ENCODE measurements around the gene IRF9. TPM values are rescaled to one million over a fixed set of nuclear protein-coding genes. Genes with fewer than 3 reads are reported as not detected.
A peak's percentile ranks its signal among the peaks of the same experiment; 100 is the strongest.

The IRF9 gene
- total and polyA plus RNA-seq, 2 of the 13 experiments (the other 11 are each of a cell fraction or from before 2014, with no cell fraction given) = 14.9 to 49.7 TPM

- TF ChIP-seq NRL (CRISPR knock-in tag; IDR thresholded peaks at IDR 0.05; ENCODE audit: borderline replicate concordance) = peak; percentile 93
- TF ChIP-seq ZNF7 (CRISPR knock-in tag; IDR thresholded peaks at IDR 0.05) = peak; percentile 48
- peak; percentile 25; the same call in 1 of the 2 replicates for TF ChIP-seq ZNF660 (CRISPR knock-in tag; IDR thresholded peaks at IDR 0.05; ENCODE audit: borderline replicate concordance, low read depth)
- peak; percentile 59; the same call in 1 of the 2 replicates for TF ChIP-seq BHLHE40 (IDR thresholded peaks at IDR 0.05; ENCODE audit: low read length)
- no peak for TF ChIP-seq ZNF460 (CRISPR knock-in tag; IDR thresholded peaks at IDR 0.05; ENCODE audit: borderline replicate concordance)
- TF ChIP-seq STAT6 (CRISPR knock-in tag; IDR thresholded peaks at IDR 0.05; ENCODE audit: borderline replicate concordance) = peak; percentile 100; the same call in 1 of the 2 replicates
- 0 out of 2 replicates have a peak, but pooled peaks have one; percentile 18 for TF ChIP-seq ZNF513 (CRISPR knock-in tag; conservative IDR thresholded peaks at IDR 0.05)
- peak; percentile 99 for TF ChIP-seq SALL2 (CRISPR knock-in tag; IDR thresholded peaks at IDR 0.05)
- peak; percentile 43; the same call in 1 of the 2 replicates for TF ChIP-seq TP53 (CRISPR knock-in tag; conservative IDR thresholded peaks at IDR 0.05)
- peak; percentile 99 for TF ChIP-seq ZNF292 (CRISPR knock-in tag; IDR thresholded peaks at IDR 0.05; ENCODE audit: borderline replicate concordance, low read depth)
- 0 out of 2 replicates have a peak, but pooled peaks have one; percentile 93 for TF ChIP-seq ZNF138 (CRISPR knock-in tag; IDR thresholded peaks at IDR 0.05; ENCODE audit: low read depth)
- TF ChIP-seq BCLAF1 (IDR thresholded peaks at IDR 0.05) = no peak
- no peak for TF ChIP-seq ZNF674 (CRISPR knock-in tag; IDR thresholded peaks at IDR 0.05; ENCODE audit: low read depth)
- TF ChIP-seq ZHX2 (IDR thresholded peaks at IDR 0.05; ENCODE audit: low read depth) = peak; percentile 88
- no peak; the same call in 1 of the 2 replicates for TF ChIP-seq ZHX2 (CRISPR knock-in tag; IDR thresholded peaks at IDR 0.05; ENCODE audit: borderline replicate concordance)
Measured at GRCh38 chr14:24113801-24114531, 47.1 kb upstream of the IRF9 start (continued).

All from HepG2 (cell line).